Measurements from ENCODE around the gene KYNU. TPM values are rescaled to one million over a fixed set of nuclear protein-coding genes. Genes with fewer than 3 reads are reported as not detected.
"Not testable (repeated sequence)": the region's sequence is repeated elsewhere in the genome, so short reads cannot be mapped to it uniquely, and the experiment has no call there.

Gene KYNU
- total and polyA plus RNA-seq, 11 donors, result 0.38 to 14.0 (median 0.77) TPM

DNA sequence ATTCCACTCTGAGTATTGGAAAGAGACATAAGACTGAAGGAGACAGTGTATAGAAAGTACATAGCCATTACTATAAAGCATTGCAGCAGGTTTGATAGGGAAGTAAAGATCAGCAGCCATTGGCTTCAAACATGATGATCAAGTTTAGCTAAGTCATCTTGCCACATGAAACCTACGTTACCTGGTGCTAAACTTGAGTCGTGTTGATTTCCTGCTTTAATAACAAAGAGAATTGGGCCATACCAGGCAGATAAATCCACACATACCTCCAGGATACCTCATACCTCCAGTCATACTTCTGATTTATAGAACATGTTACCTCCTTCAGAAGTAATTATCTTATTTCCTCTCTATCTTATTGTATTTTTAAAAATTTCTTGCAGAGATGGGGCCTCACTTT lies 10.3 kb upstream of the KYNU start:
- DNase-seq (no peak), ATAC-seq (no peak)
- intact Hi-C loops (cut with DNase I), result no loop called here
- no peaks in the 10 kb centered on the region for H3K27me3 ChIP-seq
- H3K36me3 ChIP-seq, result no peaks in the 10 kb centered on the region
- peak overlapping the region in 1 of 12 donors; percentile 83 for H3K27ac ChIP-seq
- TF ChIP-seq POLR2A (IDR thresholded peaks at IDR 0.05), result no peak
- TF ChIP-seq, protein P1, sequence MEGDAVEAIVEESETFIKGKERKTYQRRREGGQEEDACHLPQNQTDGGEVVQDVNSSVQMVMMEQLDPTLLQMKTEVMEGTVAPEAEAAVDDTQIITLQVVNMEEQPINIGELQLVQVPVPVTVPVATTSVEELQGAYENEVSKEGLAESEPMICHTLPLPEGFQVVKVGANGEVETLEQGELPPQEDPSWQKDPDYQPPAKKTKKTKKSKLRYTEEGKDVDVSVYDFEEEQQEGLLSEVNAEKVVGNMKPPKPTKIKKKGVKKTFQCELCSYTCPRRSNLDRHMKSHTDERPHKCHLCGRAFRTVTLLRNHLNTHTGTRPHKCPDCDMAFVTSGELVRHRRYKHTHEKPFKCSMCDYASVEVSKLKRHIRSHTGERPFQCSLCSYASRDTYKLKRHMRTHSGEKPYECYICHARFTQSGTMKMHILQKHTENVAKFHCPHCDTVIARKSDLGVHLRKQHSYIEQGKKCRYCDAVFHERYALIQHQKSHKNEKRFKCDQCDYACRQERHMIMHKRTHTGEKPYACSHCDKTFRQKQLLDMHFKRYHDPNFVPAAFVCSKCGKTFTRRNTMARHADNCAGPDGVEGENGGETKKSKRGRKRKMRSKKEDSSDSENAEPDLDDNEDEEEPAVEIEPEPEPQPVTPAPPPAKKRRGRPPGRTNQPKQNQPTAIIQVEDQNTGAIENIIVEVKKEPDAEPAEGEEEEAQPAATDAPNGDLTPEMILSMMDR (IDR thresholded peaks at IDR 0.05), result no peak
- H3K4me1 ChIP-seq, result peaks cover 0 to 29% (median 0%) of the 10 kb centered on the region in 12 donors
- H3K4me3 ChIP-seq, result no peak overlapping the region
- no peaks in the 10 kb centered on the region for H3K9me3 ChIP-seq
- 77 to 87% (median 83%) methylated on average over 2 of the region's 2 CpGs for WGBS, 4 donors

GRCh38 chr2:142868229-142868762 lies 9.2 kb upstream of the KYNU start:
- H3K4me3 ChIP-seq, result no peak overlapping the region
- no peaks in the 10 kb centered on the region for H3K9me3 ChIP-seq
- H3K27ac ChIP-seq, result peak overlapping the region in 3 of 12 donors; percentile 9 to 83 (median 30)
- peaks cover 0 to 37% (median 0%) of the 10 kb centered on the region in 12 donors for H3K4me1 ChIP-seq
- peak; percentile 71 to 90 (median 74) for ATAC-seq
- TF ChIP-seq, protein P1 (IDR thresholded peaks at IDR 0.05), result no peak
- TF ChIP-seq POLR2A (IDR thresholded peaks at IDR 0.05), result no peak
- no peaks in the 10 kb centered on the region for H3K36me3 ChIP-seq
- intact Hi-C loops (cut with DNase I), result no loop called here
- 74 to 90% (median 78%) methylated on average over 11 to 12 of the region's 12 CpGs for WGBS, 4 donors
- DNase-seq, result peak; percentile 28 to 75 (median 65)
- H3K27me3 ChIP-seq, result no peaks in the 10 kb centered on the region

DNA sequence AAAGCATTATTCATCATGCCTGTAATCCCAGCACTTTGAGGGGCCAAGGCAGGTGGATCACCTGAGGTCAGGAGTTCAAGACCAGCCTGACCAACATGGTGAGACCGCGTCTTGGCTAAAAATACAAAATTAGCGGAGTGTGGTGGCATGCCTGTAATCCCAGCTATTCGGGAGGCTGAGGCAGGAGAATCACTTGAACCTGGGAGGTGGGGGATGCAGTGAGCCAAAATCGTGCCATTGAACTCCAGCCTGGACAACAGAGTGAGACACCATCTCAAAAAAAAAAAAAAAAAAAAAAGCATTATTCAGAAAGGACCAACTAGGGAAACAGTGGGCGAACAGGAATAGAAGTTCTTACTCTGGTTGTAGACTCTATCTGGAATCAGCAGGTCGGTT lies 8.4 kb upstream of the KYNU start:
- WGBS, 4 donors, result 84 to 88% (median 87%) methylated on average over 7 of the region's 7 CpGs

DNA sequence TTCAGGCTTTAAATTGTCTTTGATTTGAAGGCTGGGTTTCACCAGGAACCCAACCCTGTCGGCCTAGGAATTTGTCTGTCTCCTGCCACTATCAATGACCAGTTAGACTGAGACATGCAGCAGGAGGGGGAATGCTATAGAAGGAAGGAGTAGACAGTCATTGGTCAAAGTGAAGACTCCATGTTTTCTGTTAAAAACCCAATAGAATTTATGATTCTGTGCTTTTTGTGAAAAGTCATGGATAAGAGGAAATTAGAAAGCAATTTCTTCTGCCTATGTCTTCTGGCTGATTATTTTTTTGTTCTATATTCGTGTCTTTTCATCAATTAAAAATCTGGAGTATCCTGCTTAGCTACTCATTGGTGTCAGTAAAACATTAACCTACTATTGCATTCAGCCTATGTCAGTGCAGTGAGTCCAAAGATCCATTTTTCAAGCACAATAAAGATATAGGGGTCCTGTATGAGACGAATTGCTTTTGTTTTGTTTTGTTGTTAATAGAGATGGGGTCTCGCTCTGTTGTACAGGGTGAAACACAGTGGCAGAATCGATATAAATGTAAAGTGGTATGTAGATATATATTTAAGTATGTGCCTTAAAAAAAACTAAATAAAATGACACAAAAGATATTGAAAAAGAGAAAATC lies 7.9 kb upstream of the KYNU start:
- Histone ChIP-seq H3K4me3 (no peak overlapping the region), H3K9me3 (no peaks in the 10 kb centered on the region), H3K27ac (no peak overlapping the region), H3K36me3 (no peaks in the 10 kb centered on the region), H3K27me3 (no peaks in the 10 kb centered on the region), H3K4me1 (peaks cover 0 to 48% (median 0%) of the 10 kb centered on the region in 12 donors)
- ATAC-seq (no peak), DNase-seq (no peak)
- no peak for TF ChIP-seq POLR2A (IDR thresholded peaks at IDR 0.05)
- TF ChIP-seq, protein P1 (IDR thresholded peaks at IDR 0.05), result no peak
- intact Hi-C loops (cut with DNase I), result no loop called here
- WGBS, 4 donors, result 82 to 89% (median 85%) methylated on average over 5 of the region's 5 CpGs

More for the DNA sequence above, 8.4 kb upstream of the KYNU start:
- ATAC-seq; DNase-seq; intact Hi-C loops (cut with DNase I); H3K9me3 ChIP-seq; H3K27me3 ChIP-seq; H3K36me3 ChIP-seq; H3K4me3 ChIP-seq; H3K27ac ChIP-seq: not testable (repeated sequence)
- peaks cover 0 to 44% (median 0%) of the 10 kb centered on the region in 12 donors for H3K4me1 ChIP-seq
